Neural progenitor cell (in vitro differentiated cells): ENCODE results near the gene C12orf75. TPM values are rescaled to one million over a fixed set of nuclear protein-coding genes. Genes with fewer than 3 reads are reported as not detected.

ENCODE experiments used
- DNase-seq: peaks from one replicate; pipeline ENCODE4 v3.0.0-alpha.2; 2016; ENCODE audit warnings: low spot score
- H2AFZ ChIP-seq: fragments of 200-600 bp; sonication (generic); replicated peaks from 2 replicates; pipeline ENCODE4 v1.6.1; 2016; ENCODE audit warnings: antibody characterized with exemption
- H3F3A ChIP-seq: fragments of 200-600 bp; sonication (generic); 2 replicates; pipeline ENCODE4 v1.6.1; 2016; ENCODE audit warnings: antibody characterized with exemption, low read depth
- H3K27ac ChIP-seq: fragments of 200-600 bp; sonication (generic); 2 replicates; pipeline ENCODE4 v1.5.1; 2016; ENCODE audit warnings: mild to moderate bottlenecking
- H3K27me3 ChIP-seq: fragments of 200-600 bp; sonication (generic); 2 replicates; pipeline ENCODE4 v1.6.1; 2016; ENCODE audit warnings: mild to moderate bottlenecking, moderate library complexity
- H3K36me3 ChIP-seq: fragments of 200-600 bp; sonication (generic); 2 replicates; pipeline ENCODE4 v1.5.1; 2016
- H3K4me1 ChIP-seq: fragments of 200-600 bp; sonication (generic); 2 replicates; pipeline ENCODE4 v1.6.1; 2016; ENCODE audit warnings: mixed run types
- H3K4me2 ChIP-seq: fragments of 200-600 bp; sonication (generic); 2 replicates; pipeline ENCODE4 v1.6.1; 2016
- H3K4me3 ChIP-seq: fragments of 200-600 bp; sonication (generic); 2 replicates; pipeline ENCODE4 v1.5.1; 2016
- H3K79me2 ChIP-seq: fragments of 200-600 bp; sonication (generic); 2 replicates; pipeline ENCODE4 v1.6.1; 2016; ENCODE audit warnings: low read depth
- H3K9ac ChIP-seq: fragments of 200-600 bp; sonication (generic); 2 replicates; pipeline ENCODE4 v1.6.1; 2016
- H3K9me3 ChIP-seq: fragments of 200-600 bp; sonication (generic); 2 replicates; pipeline ENCODE4 v1.5.1; 2016; ENCODE audit warnings: low read depth
- H4K20me1 ChIP-seq: fragments of 200-600 bp; sonication (generic); 2 replicates; pipeline ENCODE4 v1.6.1; 2016; ENCODE audit warnings: low read depth
- H3K27ac Mint-ChIP-seq: 3 replicates; pipeline ENCODE4 v1.8.0; 2021; ENCODE audit warnings: mixed read lengths
- H3K27me3 Mint-ChIP-seq: 2 replicates; pipeline ENCODE4 v1.8.0; 2022; ENCODE audit warnings: low read depth, mild to moderate bottlenecking, inconsistent platforms, moderate library complexity, mixed read lengths; ENCODE audit not compliant: insufficient read depth
- H3K36me3 Mint-ChIP-seq: 3 replicates; pipeline ENCODE4 v1.8.0; 2021; ENCODE audit warnings: mixed read lengths
- H3K4me1 Mint-ChIP-seq: 3 replicates; pipeline ENCODE4 v1.8.0; 2021; ENCODE audit warnings: mixed read lengths
- H3K4me3 Mint-ChIP-seq: 3 replicates; pipeline ENCODE4 v1.8.0; 2021; ENCODE audit warnings: mild to moderate bottlenecking, moderate library complexity, mixed read lengths
- H3K9me3 Mint-ChIP-seq: 3 replicates; pipeline ENCODE4 v1.8.0; 2020; ENCODE audit warnings: mixed read lengths
- EZH2 ChIP-seq: fragments of 200-600 bp; sonication (generic); IDR thresholded peaks from 2 replicates; pipeline ENCODE4 v1.6.1; 2017; ENCODE audit warnings: antibody characterized with exemption, mild to moderate bottlenecking, moderate library complexity
- EZH2phosphoT487 ChIP-seq: fragments of 200-600 bp; sonication (generic); IDR thresholded peaks from 2 replicates; pipeline ENCODE4 v1.6.1; 2017; ENCODE audit warnings: antibody characterized with exemption
- total RNA-seq: library from RNA; depleted of rRNA; stranded (reverse); fragments of >200 nt; gene quantifications from 2 replicates; pipeline ENCODE4 v1.2.3, GENCODE V29; 2015; ENCODE audit warnings: low replicate concordance
- TF ChIP-seq, protein P1 (sequence below): fragments of 200-600 bp; sonication (generic); IDR thresholded peaks from 2 replicates; pipeline ENCODE4 v1.5.1; 2017; ENCODE audit warnings: antibody characterized with exemption, mild to moderate bottlenecking

Gene C12orf75
- total RNA-seq, 1 donor from 2014 or later, result 59.9 TPM

- Histone ChIP-seq H2AFZ (no peak overlapping the region), H3K4me3 (no peak overlapping the region), H3F3A (peaks cover 5% of the 10 kb centered on the region), H3K9me3 (peaks cover 4% of the 10 kb centered on the region), H3K4me1 (peaks cover 29% of the 10 kb centered on the region), H3K9ac (no peak overlapping the region), H4K20me1 (no peaks in the 10 kb centered on the region), H3K27me3 (no peaks in the 10 kb centered on the region), H3K36me3 (peaks cover 4% of the 10 kb centered on the region), H3K27ac (no peak overlapping the region), H3K79me2 (no peaks in the 10 kb centered on the region), H3K4me2 (no peak overlapping the region)
- DNase-seq, result no peak
- H3K9me3 Mint-ChIP-seq, result peaks cover 13% of the 10 kb centered on the region
- TF ChIP-seq EZH2phosphoT487, result no peak
- TF ChIP-seq, protein P1, sequence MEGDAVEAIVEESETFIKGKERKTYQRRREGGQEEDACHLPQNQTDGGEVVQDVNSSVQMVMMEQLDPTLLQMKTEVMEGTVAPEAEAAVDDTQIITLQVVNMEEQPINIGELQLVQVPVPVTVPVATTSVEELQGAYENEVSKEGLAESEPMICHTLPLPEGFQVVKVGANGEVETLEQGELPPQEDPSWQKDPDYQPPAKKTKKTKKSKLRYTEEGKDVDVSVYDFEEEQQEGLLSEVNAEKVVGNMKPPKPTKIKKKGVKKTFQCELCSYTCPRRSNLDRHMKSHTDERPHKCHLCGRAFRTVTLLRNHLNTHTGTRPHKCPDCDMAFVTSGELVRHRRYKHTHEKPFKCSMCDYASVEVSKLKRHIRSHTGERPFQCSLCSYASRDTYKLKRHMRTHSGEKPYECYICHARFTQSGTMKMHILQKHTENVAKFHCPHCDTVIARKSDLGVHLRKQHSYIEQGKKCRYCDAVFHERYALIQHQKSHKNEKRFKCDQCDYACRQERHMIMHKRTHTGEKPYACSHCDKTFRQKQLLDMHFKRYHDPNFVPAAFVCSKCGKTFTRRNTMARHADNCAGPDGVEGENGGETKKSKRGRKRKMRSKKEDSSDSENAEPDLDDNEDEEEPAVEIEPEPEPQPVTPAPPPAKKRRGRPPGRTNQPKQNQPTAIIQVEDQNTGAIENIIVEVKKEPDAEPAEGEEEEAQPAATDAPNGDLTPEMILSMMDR, result no peak
- no peak for TF ChIP-seq EZH2
- peaks cover 18% of the 10 kb centered on the region for H3K4me1 Mint-ChIP-seq
- peaks cover under 1% of the 10 kb centered on the region for H3K27me3 Mint-ChIP-seq
- H3K36me3 Mint-ChIP-seq, result peaks cover 23% of the 10 kb centered on the region
- no peak overlapping the region for H3K4me3 Mint-ChIP-seq
- H3K27ac Mint-ChIP-seq, result no peak overlapping the region
Measured at GRCh38 chr12:105343836-105344235, 13.3 kb downstream of the C12orf75 start.

DNA sequence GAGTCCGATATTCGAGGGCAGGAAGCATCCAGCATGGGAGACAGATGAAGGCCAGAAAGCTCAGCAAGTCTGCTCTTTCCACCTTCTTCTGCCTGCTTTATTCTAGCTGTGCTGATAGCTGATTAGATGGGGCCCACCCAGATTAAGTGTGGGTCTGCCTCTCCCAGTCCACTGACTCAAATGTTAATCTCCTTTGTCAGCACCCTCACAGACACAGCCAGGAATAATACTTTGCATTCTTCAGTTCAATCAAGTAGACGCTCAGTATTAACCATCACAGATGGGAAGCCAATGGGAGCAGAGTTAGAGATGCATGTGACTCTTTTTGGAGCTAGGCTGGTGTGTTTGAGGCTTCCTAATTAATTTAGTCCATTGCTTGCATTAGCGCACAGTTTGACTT lies 17.0 kb downstream of the C12orf75 start:
- Histone ChIP-seq H3K9me3 (no peaks in the 10 kb centered on the region), H3F3A (peaks cover 5% of the 10 kb centered on the region), H3K36me3 (no peaks in the 10 kb centered on the region), H3K27me3 (no peaks in the 10 kb centered on the region), H4K20me1 (no peaks in the 10 kb centered on the region), H3K27ac (no peak overlapping the region), H3K4me1 (peaks cover 29% of the 10 kb centered on the region), H3K9ac (no peak overlapping the region), H3K4me3 (no peak overlapping the region), H2AFZ (no peak overlapping the region), H3K4me2 (peak overlapping the region; percentile 14), H3K79me2 (no peaks in the 10 kb centered on the region)
- peaks cover 4% of the 10 kb centered on the region for H3K9me3 Mint-ChIP-seq
- no peak overlapping the region for H3K27ac Mint-ChIP-seq
- peaks cover 2% of the 10 kb centered on the region for H3K27me3 Mint-ChIP-seq
- no peak overlapping the region for H3K4me3 Mint-ChIP-seq
- peaks cover 25% of the 10 kb centered on the region for H3K4me1 Mint-ChIP-seq
- TF ChIP-seq EZH2 (no peak), EZH2phosphoT487 (no peak)
- TF ChIP-seq, protein P1, result no peak
- H3K36me3 Mint-ChIP-seq, result peaks cover 18% of the 10 kb centered on the region
- DNase-seq, result peak; percentile 53

GRCh38 chr12:105348142-105348541 lies 17.7 kb downstream of the C12orf75 start:
- Mint-ChIP-seq H3K4me3 (no peak overlapping the region), H3K36me3 (peaks cover 18% of the 10 kb centered on the region), H3K4me1 (peaks cover 28% of the 10 kb centered on the region), H3K9me3 (peaks cover 4% of the 10 kb centered on the region), H3K27ac (no peak overlapping the region), H3K27me3 (peaks cover 2% of the 10 kb centered on the region)
- no peak for DNase-seq
- no peak overlapping the region for H3K9ac ChIP-seq
- H3K79me2 ChIP-seq, result no peaks in the 10 kb centered on the region
- no peaks in the 10 kb centered on the region for H3K36me3 ChIP-seq
- H3K4me3 ChIP-seq, result no peak overlapping the region
- no peaks in the 10 kb centered on the region for H3K27me3 ChIP-seq
- no peak overlapping the region for H2AFZ ChIP-seq
- peaks cover 5% of the 10 kb centered on the region for H3F3A ChIP-seq
- TF ChIP-seq, protein P1, result no peak
- TF ChIP-seq EZH2phosphoT487 (no peak), EZH2 (no peak)
- no peak overlapping the region for H3K4me2 ChIP-seq
- no peak overlapping the region for H3K27ac ChIP-seq
- no peaks in the 10 kb centered on the region for H4K20me1 ChIP-seq
- H3K9me3 ChIP-seq, result no peaks in the 10 kb centered on the region
- peaks cover 33% of the 10 kb centered on the region for H3K4me1 ChIP-seq
